Thyroid gland (tissue), 4 donors: ENCODE data around the gene CHST7.

Source experiments
- POLR2A ChIP-seq, 2 donors: fragments of 450-650 bp; IDR thresholded peaks; one replicate each; pipeline ENCODE4 v1.6.1; 2017; ENCODE audit warnings: antibody characterized with exemption in 2 of 2, mild to moderate bottlenecking in 2 of 2, moderate library complexity in 1 of 2
- TF ChIP-seq, protein P1 (sequence below), 6 experiments: fragments of 200-600 bp in 3 of 6; fragments of 450-650 bp in 3 of 6; sonication (generic) in 3 of 6; IDR thresholded peaks; one replicate each; pipeline ENCODE4 v1.5.1; 2016 to 2019; ENCODE audit warnings: antibody characterized with exemption in 6 of 6, mild to moderate bottlenecking in 2 of 6, inconsistent platforms in 1 of 6, moderate library complexity in 1 of 6

DNA sequence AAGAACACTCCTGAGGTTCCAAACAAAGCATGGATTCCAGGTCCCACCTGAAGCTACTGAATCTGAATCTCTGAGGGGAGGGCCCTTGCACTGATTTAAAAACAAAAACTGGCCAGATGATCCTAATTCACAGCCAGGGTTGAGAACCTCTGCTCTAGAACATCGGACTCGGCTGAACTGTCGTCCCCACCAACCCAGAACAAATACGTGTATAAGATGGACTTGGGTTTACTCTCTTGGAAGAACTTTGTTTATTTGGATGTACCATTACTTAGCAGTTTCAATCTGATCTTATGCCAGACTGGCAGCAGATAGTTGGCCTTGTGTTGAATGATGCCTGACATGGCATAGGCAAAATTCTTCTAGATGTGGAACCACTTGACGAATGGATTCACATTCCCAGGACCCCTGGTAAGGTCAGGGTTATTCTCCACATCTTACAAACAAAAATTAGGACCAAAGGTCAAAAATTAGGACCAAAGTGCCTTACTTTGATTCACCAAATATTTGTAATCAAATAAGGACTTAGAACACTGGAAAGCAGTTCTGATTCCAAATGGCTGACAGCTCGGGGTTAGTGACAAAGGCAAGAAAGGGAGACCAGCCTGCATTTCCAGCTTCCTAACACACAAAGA is 29.0 kb downstream of the CHST7 start:
- TF ChIP-seq, protein P1, sequence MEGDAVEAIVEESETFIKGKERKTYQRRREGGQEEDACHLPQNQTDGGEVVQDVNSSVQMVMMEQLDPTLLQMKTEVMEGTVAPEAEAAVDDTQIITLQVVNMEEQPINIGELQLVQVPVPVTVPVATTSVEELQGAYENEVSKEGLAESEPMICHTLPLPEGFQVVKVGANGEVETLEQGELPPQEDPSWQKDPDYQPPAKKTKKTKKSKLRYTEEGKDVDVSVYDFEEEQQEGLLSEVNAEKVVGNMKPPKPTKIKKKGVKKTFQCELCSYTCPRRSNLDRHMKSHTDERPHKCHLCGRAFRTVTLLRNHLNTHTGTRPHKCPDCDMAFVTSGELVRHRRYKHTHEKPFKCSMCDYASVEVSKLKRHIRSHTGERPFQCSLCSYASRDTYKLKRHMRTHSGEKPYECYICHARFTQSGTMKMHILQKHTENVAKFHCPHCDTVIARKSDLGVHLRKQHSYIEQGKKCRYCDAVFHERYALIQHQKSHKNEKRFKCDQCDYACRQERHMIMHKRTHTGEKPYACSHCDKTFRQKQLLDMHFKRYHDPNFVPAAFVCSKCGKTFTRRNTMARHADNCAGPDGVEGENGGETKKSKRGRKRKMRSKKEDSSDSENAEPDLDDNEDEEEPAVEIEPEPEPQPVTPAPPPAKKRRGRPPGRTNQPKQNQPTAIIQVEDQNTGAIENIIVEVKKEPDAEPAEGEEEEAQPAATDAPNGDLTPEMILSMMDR (IDR thresholded peaks at IDR 0.05) = no peak
- no peak for TF ChIP-seq POLR2A (IDR thresholded peaks at IDR 0.05)
